ENCODE measurements around the gene MS4A15.

MS4A15 gene

GRCh38 chr11:60776167-60776566, 19.5 kb downstream of the MS4A15 start:
- no peak for DNase-seq (ENCODE audit: low spot score)
- FAIRE-seq, result no peak

- FAIRE-seq, result no peak
- no peak for DNase-seq (ENCODE audit: low spot score)
Observed at GRCh38 chr11:60777106-60777505, 20.4 kb downstream of the MS4A15 start.

- FAIRE-seq, result no peak
- peak; percentile 66 for DNase-seq (ENCODE audit: low spot score)
Observed at GRCh38 chr11:60777572-60777971, 20.9 kb downstream of the MS4A15 start.

- FAIRE-seq, result no peak
Observed at GRCh38 chr11:60780065-60780464, 23.4 kb downstream of the MS4A15 start.

GRCh38 chr11:60780774-60781173, 24.1 kb downstream of the MS4A15 start:
- DNase-seq (ENCODE audit: low spot score), result no peak
- no peak for FAIRE-seq

More at GRCh38 chr11:60780065-60780464, 23.4 kb downstream of the MS4A15 start:
- no peak for DNase-seq (ENCODE audit: low spot score)

GRCh38 chr11:60781286-60781980, 24.8 kb downstream of the MS4A15 start:
- DNase-seq (ENCODE audit: low spot score) (no peak), FAIRE-seq (no peak)

GRCh38 chr11:60781981-60782316, 25.3 kb downstream of the MS4A15 start:
- FAIRE-seq (no peak), DNase-seq (ENCODE audit: low spot score) (no peak)

- DNase-seq (ENCODE audit: low spot score), result no peak
- no peak for FAIRE-seq
Observed at GRCh38 chr11:60782393-60783140, 25.9 kb downstream of the MS4A15 start.

GRCh38 chr11:60783141-60783484, 26.4 kb downstream of the MS4A15 start:
- DNase-seq (ENCODE audit: low spot score) (no peak), FAIRE-seq (no peak)

- FAIRE-seq (no peak), DNase-seq (ENCODE audit: low spot score) (no peak)
Observed at GRCh38 chr11:60783911-60784310, 27.2 kb downstream of the MS4A15 start.

GRCh38 chr11:60785136-60785535, 28.5 kb downstream of the MS4A15 start, which contains the start of gene MS4A10:
Gene MS4A10, plus strand, starts transcription at chr11:60785333. Its CDS starts 5,003 bp downstream, at chr11:60790336.
- DNase-seq (ENCODE audit: low spot score), result no peak
- FAIRE-seq, result no peak

- FAIRE-seq, result no peak
- peak; percentile 37 for DNase-seq (ENCODE audit: low spot score)
Observed at GRCh38 chr11:60785806-60786361, 29.2 kb downstream of the MS4A15 start.

GRCh38 chr11:60786811-60787567, 30.3 kb downstream of the MS4A15 start:
- DNase-seq (ENCODE audit: low spot score) (peak; percentile 54), FAIRE-seq (no peak)

- FAIRE-seq, result no peak
- DNase-seq (ENCODE audit: low spot score), result peak; percentile 6
Observed at GRCh38 chr11:60788401-60789125, 31.9 kb downstream of the MS4A15 start.

- no peak for DNase-seq (ENCODE audit: low spot score)
- no peak for FAIRE-seq
Observed at GRCh38 chr11:60790726-60791125, 34.1 kb downstream of the MS4A15 start.

- DNase-seq (ENCODE audit: low spot score) (no peak), FAIRE-seq (no peak)
Observed at GRCh38 chr11:60791153-60791933, 34.7 kb downstream of the MS4A15 start.

- DNase-seq (ENCODE audit: low spot score), result no peak
- FAIRE-seq, result no peak
Observed at GRCh38 chr11:60792521-60792920, 35.9 kb downstream of the MS4A15 start.

- FAIRE-seq (no peak), DNase-seq (ENCODE audit: low spot score) (no peak)
Observed at GRCh38 chr11:60795291-60795690, 38.6 kb downstream of the MS4A15 start.

GRCh38 chr11:60797846-60798630, 41.4 kb downstream of the MS4A15 start:
- no peak for DNase-seq (ENCODE audit: low spot score)
- FAIRE-seq, result no peak

GRCh38 chr11:60798631-60799030, 42.0 kb downstream of the MS4A15 start:
- no peak for FAIRE-seq
- DNase-seq (ENCODE audit: low spot score), result no peak

Measured in RCC 7860 (cell line).